ENCODE results near the gene PRCD.
"Not testable (repeated sequence)": the region's sequence is repeated elsewhere in the genome, so short reads cannot be mapped to it uniquely, and the experiment has no call there.

The PRCD gene

GRCh38 chr17:76527430-76528111 is 12.3 kb upstream of the PRCD start:
- peak; percentile 14 for DNase-seq (ENCODE audit: low read depth)

DNA sequence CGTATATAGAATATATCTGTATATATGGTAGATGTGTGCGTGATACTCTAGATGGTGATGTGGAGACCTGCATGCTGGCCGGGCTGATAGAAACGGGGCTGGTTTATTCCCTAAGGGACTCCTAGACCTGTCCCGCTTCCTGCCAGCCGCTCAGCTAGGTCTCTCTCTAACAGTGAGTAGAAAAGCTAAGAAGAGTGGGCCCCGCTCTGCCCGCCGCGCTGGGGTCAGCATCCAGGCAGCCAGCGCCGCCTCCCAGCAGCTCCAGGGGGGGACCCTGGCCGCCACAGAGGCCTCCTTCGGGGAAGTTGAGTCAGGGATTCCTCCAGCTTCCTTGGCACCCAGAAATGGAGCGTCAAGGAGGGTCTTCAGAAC is 11.7 kb upstream of the PRCD start:
- DNase-seq (ENCODE audit: low read depth): no peak

DNA sequence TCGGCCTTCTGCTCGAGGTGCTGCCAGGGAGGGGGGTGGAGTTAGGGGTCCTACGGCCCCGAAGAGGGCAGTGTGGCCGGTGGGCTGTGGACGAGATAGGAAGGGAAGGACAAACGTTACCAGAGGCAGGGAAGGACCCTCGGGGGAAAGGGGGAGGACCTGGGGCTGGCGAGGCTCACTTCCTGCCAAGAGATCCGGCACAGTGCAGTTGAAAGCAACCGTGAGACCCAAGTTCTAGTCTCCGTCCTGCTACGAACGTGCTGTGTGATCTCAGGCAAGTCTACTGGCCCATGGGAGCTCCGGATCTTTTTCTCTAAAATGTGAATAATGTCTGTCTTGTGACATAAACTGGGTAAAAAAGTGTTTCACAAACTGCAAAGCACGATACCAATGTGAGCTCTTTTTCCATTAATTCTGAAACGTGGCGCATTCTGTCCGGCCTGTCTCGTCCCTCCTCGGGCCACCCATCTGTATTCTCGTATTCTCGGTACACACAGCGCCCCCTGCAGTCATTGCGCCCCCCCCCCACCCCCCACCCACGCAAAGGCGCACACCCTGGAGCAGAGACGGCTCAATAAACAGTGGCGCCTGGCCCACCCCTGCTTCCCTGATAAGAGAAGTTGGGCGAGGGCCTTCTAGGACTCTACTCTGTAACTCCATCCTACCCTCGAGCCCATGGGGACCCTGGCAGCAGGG is 11.2 kb upstream of the PRCD start:
- no peak for DNase-seq (ENCODE audit: low read depth)

- no peak for DNase-seq (ENCODE audit: low read depth)
These were observed 10.4 kb upstream of the PRCD start for GRCh38 chr17:76529224-76530094.

- DNase-seq (ENCODE audit: low read depth): no peak
These were observed 9.6 kb upstream of the PRCD start for GRCh38 chr17:76530095-76530723.

GRCh38 chr17:76530811-76531485 is 8.9 kb upstream of the PRCD start:
- DNase-seq (ENCODE audit: low read depth): no peak

DNA sequence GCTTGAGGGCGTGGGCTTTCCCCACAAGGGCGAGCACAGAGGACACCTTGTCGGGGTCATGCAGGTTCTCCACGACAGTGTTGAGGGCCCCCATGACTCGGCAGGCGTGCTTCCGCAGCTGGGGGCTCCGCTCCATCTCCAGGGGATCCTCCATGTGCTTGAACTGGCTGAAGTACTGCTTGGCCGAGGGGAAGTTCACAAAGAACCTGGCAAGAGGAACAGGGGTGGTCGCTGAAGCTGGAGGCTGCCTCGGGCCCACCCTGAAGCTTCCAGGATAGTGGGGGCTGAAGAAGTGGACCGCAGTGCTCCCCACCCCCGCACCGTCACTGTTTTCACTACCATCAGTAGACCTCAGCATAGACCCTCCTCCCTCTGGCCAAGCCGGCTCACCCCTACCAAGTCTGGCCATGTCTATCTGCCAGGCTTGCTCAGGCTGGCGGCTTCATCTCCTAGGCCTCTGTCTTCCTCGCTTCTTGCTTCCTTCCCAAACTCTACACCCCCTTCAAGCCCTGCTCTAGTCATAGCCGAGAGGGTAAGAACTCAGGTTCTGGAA is 8.3 kb upstream of the PRCD start:
- DNase-seq (ENCODE audit: low read depth): no peak

GRCh38 chr17:76532072-76532651 is 7.7 kb upstream of the PRCD start:
- DNase-seq (ENCODE audit: low read depth): no peak

DNA sequence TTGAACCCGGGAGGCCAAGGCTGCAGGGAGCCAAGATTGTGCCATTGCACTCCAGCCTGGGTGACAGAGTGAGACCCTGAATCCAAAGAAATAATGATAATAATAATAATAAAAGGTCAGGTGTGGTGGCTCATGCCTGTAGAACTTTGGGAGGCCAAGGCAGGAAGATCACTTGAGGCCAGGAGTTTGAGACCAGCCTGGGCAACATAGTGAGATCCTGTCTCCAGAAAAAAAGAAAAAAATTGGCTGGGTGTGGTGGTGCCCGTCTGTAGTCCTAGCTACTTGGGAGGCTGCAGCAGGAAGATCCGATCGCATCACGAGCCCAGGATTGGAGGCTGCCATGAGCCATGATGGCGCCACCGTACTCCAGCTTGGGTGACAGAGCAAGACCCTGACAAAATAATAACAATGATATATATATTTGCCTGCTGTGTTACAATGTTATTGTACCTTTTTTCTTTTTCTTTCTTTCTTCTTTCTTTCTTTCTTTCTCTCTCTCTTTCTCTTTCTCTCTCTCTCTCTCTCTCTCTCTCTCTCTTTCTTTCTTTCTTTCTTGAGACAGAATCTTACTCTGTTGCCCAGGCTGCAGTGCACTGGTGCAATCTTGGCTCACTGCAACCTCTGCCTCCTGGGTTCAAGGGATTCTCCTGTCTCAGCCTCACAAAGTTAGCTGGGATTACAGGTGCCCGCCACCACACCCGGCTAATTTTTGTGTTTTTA is 6.0 kb upstream of the PRCD start:
- not testable (repeated sequence) for DNase-seq (ENCODE audit: low read depth)

DNA sequence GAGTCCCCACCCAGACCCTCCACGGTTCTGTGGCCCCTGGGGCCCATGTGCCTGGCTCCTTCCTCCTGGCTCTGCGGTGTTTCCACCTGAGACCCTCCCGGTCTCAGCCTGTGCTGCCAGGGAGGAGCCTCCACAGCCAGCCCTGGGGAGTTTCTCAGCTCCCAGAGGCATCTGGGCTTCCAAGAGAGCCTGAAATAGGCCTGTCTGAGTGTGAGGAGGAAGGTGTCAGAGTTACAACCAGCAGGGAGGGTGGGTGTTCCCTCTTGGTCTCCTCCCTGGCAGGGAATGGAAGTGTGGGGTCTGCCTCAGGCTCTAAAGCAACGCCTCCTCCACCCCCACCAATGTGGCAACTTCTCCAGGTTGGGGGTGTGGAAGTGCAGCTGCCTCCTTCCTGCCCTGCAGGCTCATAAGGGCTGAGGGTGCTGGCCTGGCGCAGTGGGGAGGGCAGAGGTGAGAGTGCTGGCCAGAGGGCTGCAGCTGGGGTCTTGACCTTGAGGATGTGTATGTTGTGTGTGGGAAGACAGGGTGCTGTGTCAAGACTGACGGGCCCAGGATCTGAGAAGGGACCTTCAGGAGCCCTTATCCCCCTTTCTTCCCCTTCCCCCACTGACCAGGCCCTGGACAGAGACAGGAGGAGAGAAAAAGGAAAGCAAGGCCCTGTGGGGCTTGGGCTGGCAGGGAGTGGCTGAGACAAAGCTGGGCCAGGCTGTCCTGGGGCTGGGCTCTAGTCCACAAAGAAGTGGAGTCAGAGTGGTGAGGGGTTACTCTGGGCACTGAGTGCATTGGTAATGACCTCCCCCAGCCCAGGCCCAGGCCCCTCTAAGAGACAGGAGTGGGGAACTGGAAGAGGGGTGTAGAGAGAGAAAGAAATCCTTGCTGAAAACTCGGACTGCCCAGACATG is 4.8 kb upstream of the PRCD start:
- no peak for DNase-seq (ENCODE audit: low read depth)

DNA sequence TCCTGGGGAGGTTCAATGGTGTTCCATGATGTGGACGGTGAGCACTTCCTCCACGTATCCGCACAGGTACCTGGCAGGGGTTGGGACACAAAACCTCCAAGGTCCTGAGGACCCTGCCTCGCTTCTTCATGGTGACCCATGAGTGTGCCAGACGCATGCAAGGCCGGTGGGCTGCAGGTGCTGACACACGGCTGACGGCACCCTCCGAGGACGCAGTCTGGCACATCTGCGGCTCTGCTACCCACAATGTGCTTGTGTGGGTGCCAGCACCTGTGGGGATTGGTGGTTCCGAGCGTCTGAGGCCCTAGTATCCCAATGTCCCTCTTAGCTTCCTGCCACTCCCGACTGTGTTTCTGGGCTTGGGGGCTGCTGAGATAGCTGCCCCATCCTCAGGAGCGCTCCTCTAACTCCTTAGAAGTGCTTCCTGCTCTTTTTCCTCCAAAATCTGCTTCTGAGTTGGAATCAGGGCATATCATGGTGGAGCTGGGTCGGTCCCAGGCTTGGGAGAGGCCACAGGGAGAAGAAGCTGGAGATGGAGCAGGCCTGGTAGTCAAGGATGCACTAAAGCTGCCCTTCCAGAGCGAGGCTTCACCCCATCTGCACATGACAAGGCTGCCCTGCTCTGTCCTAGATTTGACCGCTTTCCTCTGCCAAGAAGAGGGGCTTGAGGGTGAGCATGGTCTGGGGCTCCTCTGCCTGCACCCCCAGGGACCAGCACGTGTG is 3.9 kb upstream of the PRCD start:
- no peak for DNase-seq (ENCODE audit: low read depth)

DNA sequence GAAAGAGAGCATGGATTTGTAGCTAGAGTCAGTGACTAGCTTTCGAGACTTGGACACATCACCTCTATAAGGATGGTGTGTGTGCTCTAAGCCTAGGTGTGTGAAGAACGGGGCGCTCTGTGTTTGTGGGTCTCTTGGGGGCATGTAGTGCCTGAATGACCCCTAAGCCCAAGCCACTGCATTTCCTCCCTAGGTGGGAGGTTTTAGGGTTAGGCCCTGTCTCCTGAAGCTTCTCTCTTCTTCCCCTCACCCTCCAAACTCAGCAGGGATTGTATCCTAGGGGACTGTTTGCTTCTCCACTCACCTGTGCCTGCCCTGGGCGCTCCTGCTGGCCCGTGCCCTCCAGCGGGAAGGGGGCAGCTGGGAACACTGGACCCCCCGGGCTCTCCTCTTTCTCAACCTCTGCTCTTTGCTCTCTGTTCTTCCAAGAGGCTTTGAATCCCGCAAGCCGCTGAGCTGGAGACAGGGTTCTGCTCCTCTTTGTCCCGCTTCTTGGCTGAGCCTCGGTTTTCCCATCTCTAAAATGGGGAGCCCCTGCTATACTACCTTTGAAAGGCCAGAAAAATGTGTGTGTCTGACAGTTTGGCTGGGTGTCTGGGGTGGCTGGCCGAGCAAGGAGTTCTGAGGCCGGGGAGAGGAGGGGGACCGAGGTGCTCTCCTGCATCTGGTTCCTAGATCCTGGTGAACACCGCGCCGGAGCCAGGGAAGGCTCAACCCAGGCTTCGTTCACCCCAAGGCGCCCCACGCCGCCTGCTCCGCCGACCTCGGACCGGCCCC is 3.1 kb upstream of the PRCD start:
- no peak for DNase-seq (ENCODE audit: low read depth)

DNA sequence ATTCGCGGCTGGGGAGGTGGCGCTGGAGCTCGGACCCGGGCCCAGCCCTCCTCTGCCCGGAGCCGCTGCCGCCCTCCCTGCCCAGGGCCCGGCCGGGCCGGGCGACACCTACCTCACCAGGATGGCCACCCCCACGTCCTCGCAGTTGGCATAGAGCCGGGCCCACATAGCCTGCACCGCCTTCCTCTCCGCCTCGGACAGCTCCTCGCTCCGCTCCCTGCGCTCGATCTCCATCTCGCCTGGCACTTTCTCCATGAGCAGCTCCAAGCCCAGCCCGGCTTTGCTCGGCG is 2.6 kb upstream of the PRCD start:
- DNase-seq (ENCODE audit: low read depth): no peak

- DNase-seq (ENCODE audit: low read depth): no peak
These were observed 2.1 kb upstream of the PRCD start, which contains the start of gene CYGB for GRCh38 chr17:76537578-76538280. Gene CYGB (minus strand): TSS chr17:76537709. CDS start chr17:76537542, 167 bp downstream.

GRCh38 chr17:76538281-76538931 is 1.4 kb upstream of the PRCD start:
- DNase-seq (ENCODE audit: low read depth): no peak

- DNase-seq (ENCODE audit: low read depth): no peak
These were observed 788 bp upstream of the PRCD start for GRCh38 chr17:76538941-76539570.

Measured in T-helper 22 cell (primary cell).